Left renal cortex interstitium (tissue), 4 donors: Measurements from ENCODE around the gene GAGE2A. TPM values are rescaled to one million over a fixed set of nuclear protein-coding genes. Genes with fewer than 3 reads are reported as not detected.
"Not testable (repeated sequence)": the region's sequence is repeated elsewhere in the genome, so short reads cannot be mapped to it uniquely, and the experiment has no call there.

Experiments
- DNase-seq, 4 donors: peaks; one replicate each; pipeline ENCODE4 v3.0.0-alpha.2; 2013; ENCODE audit warnings: low read depth in 4 of 4, low spot score in 2 of 4, missing footprints in 1 of 4
- polyA plus RNA-seq, 4 donors: library from polyadenylated mRNA; unstranded; fragments of 120-200 nt; gene quantifications; one replicate each; pipeline ENCODE4 v1.2.1, GENCODE V29; 2013; ENCODE audit not compliant: insufficient read length in 4 of 4

The GAGE2A gene
- polyA plus RNA-seq = not detected

- DNase-seq = not testable (repeated sequence)
Measured at GRCh38 chrX:49589196-49589595, at the start of gene GAGE2A. Gene GAGE2A (plus strand): TSS chrX:49589496. CDS start chrX:49590651, 1,155 bp downstream.

GRCh38 chrX:49541433-49541832, 47.9 kb upstream of the GAGE2A start, which contains the start of gene GAGE12D:
Gene GAGE12D (plus strand): TSS chrX:49541733. CDS start chrX:49542888, 1,155 bp downstream.
- not testable (repeated sequence) for DNase-seq

- DNase-seq = not testable (repeated sequence)
Measured at GRCh38 chrX:49550989-49551388, 38.3 kb upstream of the GAGE2A start, which contains the start of gene GAGE12E. Gene GAGE12E (plus strand): TSS chrX:49551289. CDS start chrX:49552444, 1,155 bp downstream.

- not testable (repeated sequence) for DNase-seq
Measured at GRCh38 chrX:49560542-49560941, 28.8 kb upstream of the GAGE2A start, which contains the start of gene GAGE12F. Gene GAGE12F (plus strand): TSS chrX:49560842. CDS start chrX:49561997, 1,155 bp downstream.

- not testable (repeated sequence) for DNase-seq
Measured at GRCh38 chrX:49568728-49569127, 20.6 kb upstream of the GAGE2A start.

- DNase-seq = not testable (repeated sequence)
Measured at GRCh38 chrX:49569152-49569551, 20.1 kb upstream of the GAGE2A start.

- not testable (repeated sequence) for DNase-seq
Measured at GRCh38 chrX:49570100-49570499, 19.2 kb upstream of the GAGE2A start, which contains the start of gene GAGE12G. Gene GAGE12G (plus strand): TSS chrX:49570400. CDS start chrX:49571555, 1,155 bp downstream.

- DNase-seq = not testable (repeated sequence)
Measured at GRCh38 chrX:49579649-49580048, 9.6 kb upstream of the GAGE2A start, which contains the start of gene GAGE12H. Gene GAGE12H (plus strand): TSS chrX:49579949. CDS start chrX:49581104, 1,155 bp downstream.

- DNase-seq = not testable (repeated sequence)
Measured at GRCh38 chrX:49589769-49590478, 628 bp downstream of the GAGE2A start.

GRCh38 chrX:49590488-49590887, 1.2 kb downstream of the GAGE2A start:
- not testable (repeated sequence) for DNase-seq

GRCh38 chrX:49598720-49599119, 9.4 kb downstream of the GAGE2A start, which contains the start of gene GAGE1:
Gene GAGE1 (plus strand): TSS chrX:49599020. CDS start chrX:49600175, 1,155 bp downstream.
- DNase-seq = not testable (repeated sequence)

- no peak for DNase-seq
Measured at GRCh38 chrX:49610718-49611310, 21.5 kb downstream of the GAGE2A start.

- DNase-seq = no peak
Measured at GRCh38 chrX:49618574-49618973, 29.3 kb downstream of the GAGE2A start.

GRCh38 chrX:49627086-49627777, 37.9 kb downstream of the GAGE2A start:
- peak in 1 of 4 donors; percentile 9 for DNase-seq

GRCh38 chrX:49644991-49645637, 55.8 kb downstream of the GAGE2A start:
- no peak for DNase-seq

Other genes with a start within 250 kb of the GAGE2A start
- gene GAGE12C, start 57.3 kb upstream of the GAGE2A start, polyA plus RNA-seq = not detected
- not detected for gene GAGE12D, start 47.8 kb upstream of the GAGE2A start, polyA plus RNA-seq
- not detected for gene GAGE12E, start 38.2 kb upstream of the GAGE2A start, polyA plus RNA-seq
- gene GAGE12F, start 28.7 kb upstream of the GAGE2A start, polyA plus RNA-seq = not detected
- gene GAGE12G, start 19.1 kb upstream of the GAGE2A start, polyA plus RNA-seq = not detected
- gene GAGE12H, start 9.5 kb upstream of the GAGE2A start, polyA plus RNA-seq = not detected
- under 1 TPM in 1 of 4 donors, not detected in 3; 0.03 TPM for gene GAGE1, start 9.5 kb downstream of the GAGE2A start, polyA plus RNA-seq
- gene PAGE1, start 106.5 kb downstream of the GAGE2A start, polyA plus RNA-seq = not detected
- 1 to 10 TPM in 2 of 4 donors, under 1 TPM in 1, not detected in 1; 0.75 to 1.5 (median 1.4) TPM for gene PAGE4, start 239.8 kb downstream of the GAGE2A start, polyA plus RNA-seq